Ovary (tissue), 3 donors: ENCODE results near the gene ZNF143.

ENCODE experiments used
- EP300 ChIP-seq: sonication (generic); formaldehyde crosslinking; IDR thresholded peaks from one replicate; pipeline ENCODE4 v1.6.1; 2017; ENCODE audit warnings: antibody characterized with exemption
- POLR2A ChIP-seq: fragments of 450-650 bp; IDR thresholded peaks from one replicate; pipeline ENCODE4 v1.6.1; 2017; ENCODE audit warnings: antibody characterized with exemption, mild to moderate bottlenecking, moderate library complexity
- TF ChIP-seq, protein P1 (sequence below), 3 donors: fragments of 450-650 bp in 2 of 3; fragments of 200-600 bp in 1 of 3; IDR thresholded peaks; one replicate each; pipeline versions ENCODE4 v1.5.1 to v1.8.0; 2016 to 2022; ENCODE audit warnings: antibody characterized with exemption in 3 of 3, mild to moderate bottlenecking in 1 of 3
- donor health status: DM: no; HTN: no; CAD: no.

DNA sequence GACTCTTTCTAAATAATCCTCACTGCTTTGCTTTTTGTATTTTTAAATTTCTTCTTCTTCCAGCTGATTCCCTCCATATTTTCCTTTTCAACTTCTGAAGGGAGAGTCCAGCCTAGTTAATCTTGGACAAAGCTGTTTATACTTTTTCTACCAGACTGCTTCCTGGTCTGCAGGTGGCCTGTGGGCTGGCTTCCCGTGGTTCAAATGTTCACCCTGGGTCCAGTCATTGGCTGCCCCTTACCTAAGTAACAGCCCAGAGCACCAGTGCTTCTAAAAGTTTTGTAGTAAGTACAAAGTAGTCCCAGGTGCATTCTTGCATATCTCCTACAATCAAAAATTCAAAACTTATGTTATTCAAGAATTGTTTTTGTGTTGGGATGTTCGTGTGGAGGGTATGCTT is 19.1 kb downstream of the ZNF143 start:
- TF ChIP-seq, protein P1, sequence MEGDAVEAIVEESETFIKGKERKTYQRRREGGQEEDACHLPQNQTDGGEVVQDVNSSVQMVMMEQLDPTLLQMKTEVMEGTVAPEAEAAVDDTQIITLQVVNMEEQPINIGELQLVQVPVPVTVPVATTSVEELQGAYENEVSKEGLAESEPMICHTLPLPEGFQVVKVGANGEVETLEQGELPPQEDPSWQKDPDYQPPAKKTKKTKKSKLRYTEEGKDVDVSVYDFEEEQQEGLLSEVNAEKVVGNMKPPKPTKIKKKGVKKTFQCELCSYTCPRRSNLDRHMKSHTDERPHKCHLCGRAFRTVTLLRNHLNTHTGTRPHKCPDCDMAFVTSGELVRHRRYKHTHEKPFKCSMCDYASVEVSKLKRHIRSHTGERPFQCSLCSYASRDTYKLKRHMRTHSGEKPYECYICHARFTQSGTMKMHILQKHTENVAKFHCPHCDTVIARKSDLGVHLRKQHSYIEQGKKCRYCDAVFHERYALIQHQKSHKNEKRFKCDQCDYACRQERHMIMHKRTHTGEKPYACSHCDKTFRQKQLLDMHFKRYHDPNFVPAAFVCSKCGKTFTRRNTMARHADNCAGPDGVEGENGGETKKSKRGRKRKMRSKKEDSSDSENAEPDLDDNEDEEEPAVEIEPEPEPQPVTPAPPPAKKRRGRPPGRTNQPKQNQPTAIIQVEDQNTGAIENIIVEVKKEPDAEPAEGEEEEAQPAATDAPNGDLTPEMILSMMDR (IDR thresholded peaks at IDR 0.05): no peak
- TF ChIP-seq POLR2A: no peak
- no peak for TF ChIP-seq EP300
